H9 (cell line): Measurements from ENCODE around the gene TTC24. TPM values are rescaled to one million over a fixed set of nuclear protein-coding genes. Genes with fewer than 3 reads are reported as not detected.

Source experiments
- DNase-seq: peaks from one replicate; pipeline ENCODE4 v3.0.0-alpha.2; 2017
- H2AFZ ChIP-seq: one replicate; pipeline ENCODE4 v1.6.1; 2013; ENCODE audit warnings: mild to moderate bottlenecking, low read length, control low read depth, moderate library complexity
- H2AK5ac ChIP-seq: 2 replicates; pipeline ENCODE4 v1.6.1; 2013; ENCODE audit warnings: low read length, control low read depth, mixed read lengths; ENCODE audit not compliant: insufficient read length
- H2BK120ac ChIP-seq: one replicate; pipeline ENCODE4 v1.6.1; 2013; ENCODE audit warnings: low read depth, mild to moderate bottlenecking, low read length, control low read depth, inconsistent platforms; ENCODE audit not compliant: poor library complexity, severe bottlenecking
- H2BK12ac ChIP-seq: 2 replicates; pipeline ENCODE4 v1.6.1; 2013; ENCODE audit warnings: low read length, control low read depth, mixed read lengths, low read depth; ENCODE audit not compliant: insufficient read length
- H2BK15ac ChIP-seq: 2 replicates; pipeline ENCODE4 v1.6.1; 2013; ENCODE audit warnings: low read depth, low read length, control low read depth
- H2BK20ac ChIP-seq: one replicate; pipeline ENCODE4 v1.6.1; 2013; ENCODE audit warnings: low read depth, mild to moderate bottlenecking, low read length, control low read depth, inconsistent platforms; ENCODE audit not compliant: poor library complexity, severe bottlenecking
- H2BK5ac ChIP-seq: 2 replicates; pipeline ENCODE4 v1.6.1; 2013; ENCODE audit warnings: low read length, control low read depth, mixed read lengths; ENCODE audit not compliant: insufficient read length
- H3K14ac ChIP-seq: 2 replicates; pipeline ENCODE4 v1.6.1; 2013; ENCODE audit warnings: low read length, control low read depth; ENCODE audit not compliant: insufficient read depth
- H3K18ac ChIP-seq: 2 replicates; pipeline ENCODE4 v1.6.1; 2013; ENCODE audit warnings: low read depth, mild to moderate bottlenecking, mixed read lengths, low read length, control low read depth; ENCODE audit not compliant: insufficient read length
- H3K23ac ChIP-seq: 2 replicates; pipeline ENCODE4 v1.6.1; 2013; ENCODE audit warnings: low read length, control low read depth, mixed read lengths, low read depth; ENCODE audit not compliant: insufficient read length
- H3K23me2 ChIP-seq: 2 replicates; pipeline ENCODE4 v1.6.1; 2013; ENCODE audit warnings: low read depth, mild to moderate bottlenecking, mixed read lengths, low read length, control low read depth; ENCODE audit not compliant: insufficient read length, poor library complexity, severe bottlenecking
- H3K27ac ChIP-seq: 2 replicates; pipeline ENCODE4 v1.5.1; 2013; ENCODE audit warnings: low read length, control low read depth, mixed read lengths, low read depth; ENCODE audit not compliant: insufficient read length
- H3K27me3 ChIP-seq: 2 replicates; pipeline ENCODE4 v1.6.1; 2013; ENCODE audit warnings: low read length, control low read depth, inconsistent platforms; ENCODE audit not compliant: insufficient read depth
- H3K4ac ChIP-seq: 2 replicates; pipeline ENCODE4 v1.6.1; 2013; ENCODE audit warnings: low read depth, mild to moderate bottlenecking, control low read depth, inconsistent platforms, low read length, moderate library complexity
- H3K4me1 ChIP-seq: 2 replicates; pipeline ENCODE4 v1.6.1; 2013; ENCODE audit warnings: low read length, control low read depth, inconsistent platforms; ENCODE audit not compliant: insufficient read depth
- H3K4me2 ChIP-seq: 2 replicates; pipeline ENCODE4 v1.6.1; 2013; ENCODE audit warnings: low read length, control low read depth, mixed read lengths; ENCODE audit not compliant: insufficient read length, insufficient read depth
- H3K56ac ChIP-seq: 2 replicates; pipeline ENCODE4 v1.6.1; 2013; ENCODE audit warnings: low read depth, mild to moderate bottlenecking, mixed read lengths, low read length, control low read depth; ENCODE audit not compliant: insufficient read length
- H3K79me1 ChIP-seq: 2 replicates; pipeline ENCODE4 v1.6.1; 2013; ENCODE audit warnings: low read depth, mild to moderate bottlenecking, moderate library complexity, low read length, control low read depth, inconsistent platforms; ENCODE audit not compliant: insufficient read depth, poor library complexity, severe bottlenecking
- H3K79me2 ChIP-seq: 2 replicates; pipeline ENCODE4 v1.6.1; 2013; ENCODE audit warnings: low read length, control low read depth, inconsistent platforms; ENCODE audit not compliant: insufficient read depth
- H3K9ac ChIP-seq: 2 replicates; pipeline ENCODE4 v1.6.1; 2013; ENCODE audit warnings: low read length, control low read depth, mixed read lengths; ENCODE audit not compliant: insufficient read length; ENCODE audit errors: extremely low read depth
- H3K9me3 ChIP-seq: one replicate; pipeline ENCODE4 v1.6.1; 2013; ENCODE audit warnings: low read depth, low read length, inconsistent platforms; ENCODE audit not compliant: control insufficient read depth
- H3T11ph ChIP-seq: one replicate; pipeline ENCODE4 v1.6.1; 2013; ENCODE audit warnings: mild to moderate bottlenecking, low read length, control low read depth, inconsistent platforms
- H4K20me1 ChIP-seq: one replicate; pipeline ENCODE4 v1.6.1; 2013; ENCODE audit not compliant: control insufficient read depth, insufficient read length, insufficient read depth
- H4K5ac ChIP-seq: 2 replicates; pipeline ENCODE4 v1.6.1; 2013; ENCODE audit warnings: low read depth, mild to moderate bottlenecking, mixed read lengths, low read length, control low read depth; ENCODE audit not compliant: insufficient read length
- H4K8ac ChIP-seq: replicated peaks from 2 replicates; pipeline ENCODE4 v1.6.1; 2013; ENCODE audit warnings: low read length, control low read depth, mixed read lengths, low read depth; ENCODE audit not compliant: insufficient read length
- H4K91ac ChIP-seq: 2 replicates; pipeline ENCODE4 v1.6.1; 2013; ENCODE audit warnings: low read depth, mild to moderate bottlenecking, moderate library complexity, mixed read lengths, low read length, control low read depth; ENCODE audit not compliant: insufficient read length
- H3K27ac Mint-ChIP-seq, 3 experiments: 2 replicates in 2 of 3; 3 replicates in 1 of 3; pipeline ENCODE4 v1.8.0; 2020 to 2021; ENCODE audit warnings: mixed read lengths in 3 of 3, mild to moderate bottlenecking in 1 of 3, moderate library complexity in 1 of 3
- H3K27me3 Mint-ChIP-seq: 2 replicates; pipeline ENCODE4 v1.8.0; 2021; ENCODE audit warnings: low read depth, mild to moderate bottlenecking, moderate library complexity, mixed read lengths
- H3K36me3 Mint-ChIP-seq, 3 experiments: 2 replicates in 2 of 3; 3 replicates in 1 of 3; pipeline ENCODE4 v1.8.0; 2020 to 2021; ENCODE audit warnings: low read depth in 3 of 3, mixed read lengths in 3 of 3; ENCODE audit not compliant: insufficient read depth in 1 of 3
- H3K4me1 Mint-ChIP-seq, 2 experiments: 2 replicates each; pipeline ENCODE4 v1.8.0; 2020; ENCODE audit warnings: mixed read lengths in 2 of 2
- H3K4me3 Mint-ChIP-seq, 2 experiments: 2 replicates in 1 of 2; 3 replicates in 1 of 2; pipeline ENCODE4 v1.8.0; 2020 to 2021; ENCODE audit warnings: mild to moderate bottlenecking in 2 of 2, mixed read lengths in 2 of 2, moderate library complexity in 1 of 2
- H3K9me3 Mint-ChIP-seq, 2 experiments: 2 replicates in 1 of 2; 3 replicates in 1 of 2; pipeline ENCODE4 v1.8.0; 2020; ENCODE audit warnings: mild to moderate bottlenecking in 2 of 2, mixed read lengths in 2 of 2, moderate library complexity in 1 of 2
- CTCF ChIP-seq: fragments of 200-600 bp; sonication (generic); conservative IDR thresholded peaks from 3 replicates; pipeline ENCODE4 v1.8.0; 2021; ENCODE audit warnings: antibody characterized with exemption, mild to moderate bottlenecking
- WGBS: extraction: QIAGEN DNeasy Blood & Tissue Kit; methylation state at CpG from one replicate; pipeline ENCODE4 v1.1.7; 2013; ENCODE audit warnings: missing lambda C conversion rate, low lambda C conversion rate, mixed read lengths; ENCODE audit not compliant: insufficient read length; ENCODE audit errors: extremely low coverage; 5-methylcytosine and 5-hydroxymethylcytosine counted together
- total RNA-seq: library from RNA; stranded (reverse); gene quantifications from 2 replicates; pipeline ENCODE4 v1.2.1, GENCODE V29; 2021

The TTC24 gene
- total RNA-seq, 1 experiment from 2014 or later, result 0.26 TPM

- no peaks in the 10 kb centered on the region for H3K27me3 Mint-ChIP-seq
- DNase-seq, result no peak
- Histone ChIP-seq H2AFZ (no peak overlapping the region), H3K9ac (no peak overlapping the region), H4K20me1 (no peaks in the 10 kb centered on the region), H3K79me2 (no peaks in the 10 kb centered on the region), H3K27me3 (no peaks in the 10 kb centered on the region), H3K79me1 (no peaks in the 10 kb centered on the region), H3K9me3 (no peaks in the 10 kb centered on the region), H2BK20ac (no peak overlapping the region), H2BK5ac (no peak overlapping the region), H2BK12ac (no peak overlapping the region), H3K4me2 (no peak overlapping the region), H3K4ac (no peak overlapping the region), H3K4me1 (no peaks in the 10 kb centered on the region), H2AK5ac (no peak overlapping the region), H3K18ac (no peak overlapping the region), H4K91ac (no peak overlapping the region), H2BK120ac (no peak overlapping the region), H4K8ac (no peak overlapping the region), H3K27ac (no peak overlapping the region), H3K56ac (no peak overlapping the region), H3T11ph (no peak overlapping the region), H3K23me2 (no peaks in the 10 kb centered on the region), H3K14ac (no peak overlapping the region), H2BK15ac (no peak overlapping the region), H3K23ac (no peak overlapping the region), H4K5ac (no peak overlapping the region)
- peaks cover 5 to 45% (median 30%) of the 10 kb centered on the region in 3 experiments for H3K36me3 Mint-ChIP-seq
- TF ChIP-seq CTCF, result no peak
- H3K4me3 Mint-ChIP-seq, result no peak overlapping the region
- no peaks in the 10 kb centered on the region for H3K9me3 Mint-ChIP-seq
- no peaks in the 10 kb centered on the region for H3K4me1 Mint-ChIP-seq
- H3K27ac Mint-ChIP-seq, result no peak overlapping the region; a peak in 2 of 7 replicates
- WGBS, result no CpG with 5 or more reads among the region's 3 CpGs
Measured at GRCh38 chr1:156546267-156546666, 33.3 kb upstream of the TTC24 start.
